Activated CD4-positive, CD25-positive, alpha-beta regulatory T cell treated with anti-CD3 and anti-CD28 coated beads, Interleukin-2, amount 50 U/mL, for 24 hours (primary cell): ENCODE results near the gene SIPA1L2.
A peak's percentile ranks its signal among the peaks of the same experiment; 100 is the strongest.

Experiments used
- ATAC-seq, 2 donors: fragments of 150-1000 bp; cut with Tn5 transposase; one replicate each; pipeline ENCODE4 v1.10.0; 2021; ENCODE audit warnings: mild to moderate bottlenecking in 1 of 2, moderate library complexity in 1 of 2

SIPA1L2 gene, protein sequence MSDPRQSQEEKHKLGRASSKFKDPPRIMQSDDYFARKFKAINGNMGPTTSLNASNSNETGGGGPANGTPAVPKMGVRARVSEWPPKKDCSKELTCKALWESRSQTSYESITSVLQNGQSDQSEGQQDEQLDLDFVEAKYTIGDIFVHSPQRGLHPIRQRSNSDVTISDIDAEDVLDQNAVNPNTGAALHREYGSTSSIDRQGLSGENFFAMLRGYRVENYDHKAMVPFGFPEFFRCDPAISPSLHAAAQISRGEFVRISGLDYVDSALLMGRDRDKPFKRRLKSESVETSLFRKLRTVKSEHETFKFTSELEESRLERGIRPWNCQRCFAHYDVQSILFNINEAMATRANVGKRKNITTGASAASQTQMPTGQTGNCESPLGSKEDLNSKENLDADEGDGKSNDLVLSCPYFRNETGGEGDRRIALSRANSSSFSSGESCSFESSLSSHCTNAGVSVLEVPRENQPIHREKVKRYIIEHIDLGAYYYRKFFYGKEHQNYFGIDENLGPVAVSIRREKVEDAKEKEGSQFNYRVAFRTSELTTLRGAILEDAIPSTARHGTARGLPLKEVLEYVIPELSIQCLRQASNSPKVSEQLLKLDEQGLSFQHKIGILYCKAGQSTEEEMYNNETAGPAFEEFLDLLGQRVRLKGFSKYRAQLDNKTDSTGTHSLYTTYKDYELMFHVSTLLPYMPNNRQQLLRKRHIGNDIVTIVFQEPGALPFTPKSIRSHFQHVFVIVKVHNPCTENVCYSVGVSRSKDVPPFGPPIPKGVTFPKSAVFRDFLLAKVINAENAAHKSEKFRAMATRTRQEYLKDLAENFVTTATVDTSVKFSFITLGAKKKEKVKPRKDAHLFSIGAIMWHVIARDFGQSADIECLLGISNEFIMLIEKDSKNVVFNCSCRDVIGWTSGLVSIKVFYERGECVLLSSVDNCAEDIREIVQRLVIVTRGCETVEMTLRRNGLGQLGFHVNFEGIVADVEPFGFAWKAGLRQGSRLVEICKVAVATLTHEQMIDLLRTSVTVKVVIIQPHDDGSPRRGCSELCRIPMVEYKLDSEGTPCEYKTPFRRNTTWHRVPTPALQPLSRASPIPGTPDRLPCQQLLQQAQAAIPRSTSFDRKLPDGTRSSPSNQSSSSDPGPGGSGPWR (N-terminal part only)

GRCh38 chr1:232630047-232630893 is at the start of gene SIPA1L2:
Gene SIPA1L2, minus strand, starts transcription at chr1:232630133. Its CDS starts 114,794 bp downstream, at chr1:232515339.
- ATAC-seq, result peak; percentile 95 to 97

DNA sequence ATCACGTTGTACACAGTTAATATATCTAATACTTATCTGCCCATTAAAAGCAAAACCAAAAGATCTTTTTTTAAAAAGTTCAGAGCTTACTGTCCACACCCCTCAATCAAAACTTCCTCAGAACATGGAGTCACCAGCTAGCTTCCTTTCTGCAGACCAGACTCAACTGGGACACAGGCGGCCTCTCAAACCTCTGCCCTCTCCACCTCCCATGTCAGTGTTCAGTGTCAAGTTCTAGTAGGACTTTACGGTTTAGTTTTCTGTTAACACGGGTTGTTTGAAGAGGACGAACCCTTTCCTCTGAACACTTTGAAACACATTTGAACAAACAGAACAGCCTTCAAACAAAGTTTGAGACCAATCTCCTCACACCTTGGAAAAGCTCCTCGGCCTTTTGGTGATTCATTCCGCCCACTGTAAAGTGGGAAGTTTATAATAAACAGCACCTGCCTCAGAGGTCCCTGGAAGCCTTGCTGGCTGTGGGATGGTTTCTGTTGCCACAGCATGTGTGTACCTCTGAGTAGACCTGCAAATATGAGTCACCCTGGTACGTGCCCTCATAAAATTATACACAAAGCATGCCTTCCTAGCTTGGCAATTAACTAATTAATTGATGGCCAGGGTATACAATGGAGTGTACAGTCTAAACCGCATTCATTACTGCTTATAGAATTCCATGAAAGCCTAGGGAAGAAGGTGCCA is 48.4 kb upstream of the SIPA1L2 start:
- no peak for ATAC-seq

DNA sequence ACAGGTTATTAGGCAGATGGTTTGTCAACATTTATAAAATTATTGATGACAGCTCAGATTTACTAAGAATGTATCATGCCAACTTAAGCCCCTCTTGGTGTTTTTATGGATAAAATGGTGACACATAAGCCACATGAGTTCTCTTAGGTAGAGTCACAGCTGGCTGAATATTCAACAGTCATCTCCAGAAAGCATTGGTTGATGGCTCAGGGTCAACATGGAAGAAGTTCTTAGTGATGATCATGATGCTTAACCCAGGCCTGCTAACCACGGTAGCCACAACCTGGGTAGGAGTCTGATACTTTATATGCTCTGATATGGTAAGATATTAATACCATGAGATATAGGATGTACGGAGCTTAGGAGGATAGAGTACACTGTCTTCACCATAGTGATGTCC is 46.4 kb upstream of the SIPA1L2 start:
- peak in 1 of 2 donors; percentile 30 for ATAC-seq

DNA sequence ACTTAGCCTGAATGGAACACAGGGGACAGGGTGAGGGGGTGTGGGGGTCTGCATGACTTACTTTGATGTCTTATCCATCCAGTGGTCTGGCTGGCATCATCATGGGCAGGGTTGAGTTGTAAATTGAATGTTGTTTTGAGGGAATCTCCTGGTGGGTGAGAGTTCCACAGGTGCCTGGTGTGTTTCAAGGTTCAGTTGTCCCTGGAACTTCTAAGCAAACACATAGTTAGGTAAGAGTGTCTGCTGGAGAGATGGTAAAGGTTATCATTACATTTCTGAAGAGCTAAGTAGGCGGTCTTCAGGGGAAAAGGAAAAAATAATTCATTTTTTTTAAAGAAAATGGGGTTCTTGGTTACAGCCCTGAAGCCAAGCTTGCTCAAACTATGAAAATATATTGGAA is 46.0 kb upstream of the SIPA1L2 start:
- ATAC-seq, result no peak

DNA sequence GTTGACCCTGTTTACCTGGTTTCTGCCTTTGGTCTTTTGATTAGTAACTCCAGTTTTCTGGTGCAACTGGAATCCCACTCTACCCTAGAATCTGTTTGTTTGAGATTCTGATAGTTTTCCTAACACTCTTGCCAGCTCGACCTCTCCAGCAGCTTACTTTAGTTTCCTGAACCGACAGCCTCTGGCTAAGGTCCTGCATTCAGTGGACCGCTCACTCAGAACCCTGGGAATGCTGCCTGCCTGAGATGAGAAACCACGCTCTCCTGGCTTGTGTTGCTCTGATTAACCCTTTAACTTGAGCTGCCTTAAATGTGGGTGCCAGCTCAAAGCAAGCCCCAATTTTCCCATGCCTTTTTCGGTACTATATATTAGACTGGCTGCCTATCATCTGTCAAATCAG is 45.3 kb upstream of the SIPA1L2 start:
- ATAC-seq, result no peak

GRCh38 chr1:232673256-232673655 is 43.3 kb upstream of the SIPA1L2 start:
- ATAC-seq, result no peak

DNA sequence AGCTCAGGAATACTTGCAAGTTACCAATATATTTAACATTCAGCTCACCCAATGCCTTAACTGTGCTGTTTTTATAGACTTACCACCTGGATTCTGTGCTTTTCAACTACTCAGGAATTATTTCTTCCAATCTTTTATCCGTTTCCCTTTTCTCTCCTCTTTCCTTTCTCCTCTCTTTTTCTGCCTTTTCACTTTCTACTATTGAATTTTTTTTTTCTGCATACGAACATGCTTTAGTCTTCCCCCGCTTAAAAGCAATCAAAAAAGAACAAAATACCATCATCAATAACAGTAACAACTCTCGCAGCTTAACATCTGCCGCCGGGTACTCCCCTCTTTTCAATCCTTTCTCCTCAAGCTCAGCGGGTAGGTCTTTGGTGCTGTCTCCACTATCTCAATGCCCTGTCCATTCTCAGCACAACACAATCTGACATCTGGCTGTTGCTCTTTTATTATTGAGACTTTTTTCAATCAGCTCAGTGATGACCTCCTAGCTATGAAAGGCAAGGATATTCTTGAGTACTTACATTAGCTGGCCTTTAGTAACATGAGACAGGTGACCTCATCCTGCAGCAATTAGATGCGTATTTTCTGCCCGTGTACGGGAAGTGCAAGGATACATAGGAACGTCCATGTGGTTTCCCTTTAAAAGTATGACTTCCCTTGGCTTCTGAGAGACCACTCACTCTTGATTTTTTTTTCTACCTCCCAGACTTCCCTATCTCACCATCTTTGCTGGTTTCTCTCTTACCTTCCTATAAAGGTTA is 40.2 kb upstream of the SIPA1L2 start:
- ATAC-seq, result no peak

DNA sequence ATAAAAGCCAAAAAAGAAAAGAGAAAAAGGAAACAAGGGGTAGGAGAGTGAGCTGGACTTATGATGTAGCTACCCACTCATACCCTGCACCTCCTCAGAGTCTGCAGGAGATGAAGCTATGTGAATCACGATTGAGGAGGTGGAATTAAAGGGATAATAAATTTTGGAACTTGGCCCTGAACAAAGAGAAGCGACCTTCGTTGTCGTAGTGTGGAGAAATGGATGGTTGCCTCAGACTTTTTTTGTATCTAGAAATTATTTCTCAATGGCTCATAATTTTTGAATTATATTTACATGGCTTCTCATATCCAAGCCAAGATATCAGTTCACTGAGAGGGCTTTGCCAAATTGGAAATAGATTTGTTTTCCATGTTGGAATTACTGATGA is 37.8 kb upstream of the SIPA1L2 start:
- ATAC-seq, result no peak

DNA sequence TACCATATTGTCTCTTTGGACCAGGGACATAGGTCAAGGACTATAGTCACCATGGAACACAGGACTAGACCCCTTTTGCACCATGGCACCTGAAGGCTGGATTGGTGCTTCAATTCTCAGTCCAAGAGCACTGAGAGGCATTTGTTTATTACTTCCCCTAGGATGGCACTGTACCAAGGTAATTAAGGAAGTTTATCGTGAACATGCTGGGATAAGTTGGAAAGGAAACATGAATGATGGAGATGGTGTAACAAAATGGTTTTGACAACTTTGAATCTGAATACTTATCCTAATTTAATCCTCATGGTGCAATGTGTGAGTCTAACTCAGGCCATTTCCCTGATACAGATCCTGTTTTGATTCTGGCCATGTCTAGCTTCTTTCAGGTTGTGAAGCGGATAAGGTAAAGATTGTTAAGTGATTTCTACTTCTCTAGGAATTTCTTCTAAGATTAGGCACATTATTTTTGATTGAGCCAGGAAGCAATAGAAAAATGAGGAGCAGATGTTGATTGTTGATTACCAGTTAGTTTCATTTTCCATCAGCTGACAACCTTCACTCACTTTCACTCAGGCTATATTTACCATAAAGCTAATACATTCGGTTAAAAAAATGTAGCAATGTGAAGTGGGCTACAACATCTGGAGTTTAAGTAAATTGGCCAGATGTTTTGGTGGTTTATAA is 37.3 kb upstream of the SIPA1L2 start:
- no peak for ATAC-seq

DNA sequence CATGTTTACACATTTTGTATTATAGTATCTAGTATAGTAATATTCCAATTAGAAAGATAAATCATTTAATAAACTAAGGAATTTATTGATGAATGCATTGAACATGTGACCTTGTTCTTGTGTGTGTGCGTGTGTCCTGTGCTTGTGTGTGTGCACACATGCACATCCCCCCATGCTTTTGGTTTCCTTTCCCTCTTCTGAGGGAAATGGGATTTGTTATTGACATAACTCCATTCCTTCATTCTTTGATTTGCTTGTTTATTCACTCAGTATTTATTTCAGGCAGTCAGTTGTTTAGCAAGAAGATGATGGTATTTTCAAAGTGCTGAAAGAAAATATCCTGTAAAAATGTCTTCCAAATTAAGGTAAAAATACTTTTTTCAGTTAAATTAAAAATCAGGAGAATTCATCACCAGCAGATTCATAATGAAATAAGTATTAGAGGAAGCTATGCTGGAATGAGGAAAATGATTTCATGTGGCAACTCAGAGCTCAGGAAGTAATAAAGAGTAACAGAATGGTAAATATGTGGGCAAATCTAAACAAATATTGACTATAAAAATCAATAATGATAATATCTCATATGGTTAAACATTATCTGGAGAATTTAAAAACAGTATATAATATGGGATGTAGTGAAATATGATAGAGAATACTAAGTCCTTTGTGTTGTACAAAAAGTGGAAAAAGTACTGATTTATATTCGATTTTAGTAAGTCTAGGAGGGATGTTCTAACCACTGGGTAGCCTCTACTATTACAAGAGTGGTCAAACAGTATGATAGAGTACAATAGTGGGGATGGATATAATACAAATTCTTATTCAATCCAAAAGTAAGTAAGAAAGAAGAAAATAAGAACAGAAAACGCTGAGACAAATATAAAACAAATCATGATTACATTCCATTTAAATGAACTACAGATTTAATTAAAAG is 35.2 kb upstream of the SIPA1L2 start:
- no peak for ATAC-seq

GRCh38 chr1:232662910-232663309 is 33.0 kb upstream of the SIPA1L2 start:
- no peak for ATAC-seq

DNA sequence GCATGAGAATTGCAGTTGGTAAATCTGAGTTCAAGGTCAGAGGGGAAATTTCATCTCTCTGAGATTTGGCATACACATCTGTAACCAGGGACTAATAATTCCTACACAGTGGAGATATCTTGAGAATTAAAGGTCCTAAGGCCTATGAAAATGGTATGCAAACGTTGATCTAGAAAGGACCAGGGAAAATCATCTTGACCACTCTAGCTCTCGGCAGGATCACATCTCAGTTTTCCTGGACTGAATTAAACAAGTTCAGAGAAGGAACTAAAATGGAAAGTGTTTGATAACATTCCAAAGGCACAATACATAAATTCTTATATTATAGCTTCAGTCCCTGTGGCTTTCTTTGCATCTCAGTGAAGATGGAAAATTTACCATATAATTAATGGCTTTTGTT is 28.5 kb upstream of the SIPA1L2 start:
- ATAC-seq, result no peak

GRCh38 chr1:232657426-232658005 is 27.6 kb upstream of the SIPA1L2 start:
- no peak for ATAC-seq

DNA sequence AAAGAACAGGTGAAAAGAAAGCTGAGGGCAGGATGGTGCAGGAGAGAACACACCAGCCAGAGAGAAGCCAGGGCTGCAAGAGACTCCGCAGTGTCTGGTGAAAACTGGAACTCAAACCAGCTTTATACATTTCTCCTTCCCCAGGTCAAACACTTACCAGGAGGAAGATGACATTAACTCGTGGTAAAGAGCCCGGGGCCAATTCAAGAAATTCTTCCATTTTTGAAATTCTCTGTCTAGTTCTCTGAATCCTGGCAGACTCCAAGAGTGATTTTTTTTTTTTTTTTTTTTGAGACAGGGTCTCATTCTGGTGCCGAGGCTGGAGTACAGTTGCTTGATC is 25.8 kb upstream of the SIPA1L2 start:
- ATAC-seq, result no peak

DNA sequence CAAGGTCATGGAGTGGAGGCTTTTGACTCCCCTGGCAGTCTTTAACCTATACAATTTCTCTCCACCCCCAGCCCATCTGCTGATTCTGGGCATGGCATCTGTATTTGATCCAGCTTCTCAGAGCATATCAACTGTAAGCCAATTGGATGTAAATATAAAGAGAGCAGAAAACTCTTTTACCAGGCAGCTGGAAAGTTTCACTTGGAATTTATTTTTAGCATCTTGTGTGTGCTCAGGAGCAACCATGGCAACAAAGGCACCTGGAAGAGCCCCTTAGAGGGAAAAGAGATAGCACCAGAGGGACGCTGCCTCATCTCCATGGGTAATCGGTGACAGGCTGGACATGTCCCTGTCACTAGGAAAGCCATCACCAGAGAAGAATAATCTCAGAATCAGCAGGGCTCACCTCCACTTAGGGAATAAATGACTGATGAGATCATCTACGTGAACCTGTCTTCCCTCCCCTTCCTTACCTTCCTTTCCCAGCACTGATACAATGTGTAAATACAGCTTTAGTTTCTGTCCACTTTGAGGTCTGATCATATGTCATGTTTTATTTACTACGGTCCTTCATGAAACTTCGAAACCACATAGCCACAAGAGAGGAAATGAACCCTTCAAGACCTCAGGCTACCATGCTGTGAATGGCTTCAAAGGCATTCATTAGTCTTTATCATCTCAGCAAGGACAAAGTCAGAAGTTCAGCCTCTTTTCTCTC is 25.3 kb upstream of the SIPA1L2 start:
- no peak for ATAC-seq

- ATAC-seq, result no peak
Measured at GRCh38 chr1:232653789-232654188, 23.9 kb upstream of the SIPA1L2 start.

DNA sequence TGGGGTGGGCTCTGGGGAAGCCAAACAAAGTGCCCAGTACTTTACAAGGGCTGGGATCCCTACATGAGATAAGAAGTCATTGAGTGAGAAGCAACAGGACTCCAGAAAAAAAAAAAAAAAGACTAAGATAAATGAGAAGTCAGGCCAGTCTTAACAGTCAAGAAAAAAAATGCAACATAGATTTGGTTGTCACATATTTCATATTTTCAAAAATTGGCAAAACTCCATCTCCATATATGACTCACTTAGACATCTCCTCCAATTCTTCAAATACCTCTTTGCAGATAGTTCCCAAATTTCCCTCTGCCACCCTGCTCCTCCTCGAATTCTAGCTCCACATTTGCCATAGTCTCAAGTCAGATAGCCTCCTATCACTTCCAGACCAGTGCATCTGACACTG is 20.9 kb upstream of the SIPA1L2 start:
- no peak for ATAC-seq

- no peak for ATAC-seq
Measured at GRCh38 chr1:232650418-232650817, 20.5 kb upstream of the SIPA1L2 start.
